ENCODE measurements around the gene TMPO. TPM values are rescaled to one million over a fixed set of nuclear protein-coding genes. Genes with fewer than 3 reads are reported as not detected.
"Not testable (repeated sequence)": the region's sequence is repeated elsewhere in the genome, so short reads cannot be mapped to it uniquely, and the experiment has no call there.

TMPO gene
- total and polyA plus RNA-seq, 8 donors = 22.8 to 209 (median 58.8) TPM

DNA sequence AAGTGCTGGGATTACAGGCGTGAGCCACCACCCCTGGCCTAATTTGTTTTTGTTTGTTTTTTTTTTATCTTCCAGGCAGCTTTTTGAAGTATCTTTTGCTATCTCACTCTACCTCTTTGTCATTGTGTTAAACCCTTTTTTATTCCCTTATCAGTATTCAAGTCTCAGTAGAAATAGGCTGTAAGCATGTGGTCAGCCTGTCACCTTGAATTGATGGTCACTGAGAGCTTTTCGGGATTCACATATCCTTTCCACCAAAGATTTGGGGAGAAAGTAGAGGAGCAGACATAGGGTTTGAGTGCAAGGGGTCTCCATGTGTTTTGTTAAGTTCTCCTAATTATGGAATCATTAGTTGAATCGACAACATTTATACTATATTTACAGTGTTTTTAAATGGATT lies 36.4 kb downstream of the TMPO start:
- H3K36me3 ChIP-seq = peaks cover 17 to 58% (median 49%) of the 10 kb centered on the region in 4 donors
- 93 to 99% (median 95%) methylated on average over 3 of the region's 3 CpGs for WGBS, 5 donors
- no peaks in the 10 kb centered on the region for H3K27me3 ChIP-seq
- no peak overlapping the region for H3K4me3 ChIP-seq
- H3K27ac ChIP-seq = no peak overlapping the region
- H3K4me1 ChIP-seq = no peaks in the 10 kb centered on the region
- TF ChIP-seq, protein P1, sequence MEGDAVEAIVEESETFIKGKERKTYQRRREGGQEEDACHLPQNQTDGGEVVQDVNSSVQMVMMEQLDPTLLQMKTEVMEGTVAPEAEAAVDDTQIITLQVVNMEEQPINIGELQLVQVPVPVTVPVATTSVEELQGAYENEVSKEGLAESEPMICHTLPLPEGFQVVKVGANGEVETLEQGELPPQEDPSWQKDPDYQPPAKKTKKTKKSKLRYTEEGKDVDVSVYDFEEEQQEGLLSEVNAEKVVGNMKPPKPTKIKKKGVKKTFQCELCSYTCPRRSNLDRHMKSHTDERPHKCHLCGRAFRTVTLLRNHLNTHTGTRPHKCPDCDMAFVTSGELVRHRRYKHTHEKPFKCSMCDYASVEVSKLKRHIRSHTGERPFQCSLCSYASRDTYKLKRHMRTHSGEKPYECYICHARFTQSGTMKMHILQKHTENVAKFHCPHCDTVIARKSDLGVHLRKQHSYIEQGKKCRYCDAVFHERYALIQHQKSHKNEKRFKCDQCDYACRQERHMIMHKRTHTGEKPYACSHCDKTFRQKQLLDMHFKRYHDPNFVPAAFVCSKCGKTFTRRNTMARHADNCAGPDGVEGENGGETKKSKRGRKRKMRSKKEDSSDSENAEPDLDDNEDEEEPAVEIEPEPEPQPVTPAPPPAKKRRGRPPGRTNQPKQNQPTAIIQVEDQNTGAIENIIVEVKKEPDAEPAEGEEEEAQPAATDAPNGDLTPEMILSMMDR (IDR thresholded peaks at IDR 0.05) = no peak
- no peak for TF ChIP-seq POLR2AphosphoS5 (IDR thresholded peaks at IDR 0.05)
- TF ChIP-seq POLR2A (IDR thresholded peaks at IDR 0.05) = no peak
- TF ChIP-seq EP300 (IDR thresholded peaks at IDR 0.05) = no peak
- H3K9me3 ChIP-seq = no peaks in the 10 kb centered on the region
- intact Hi-C loops (cut with DNase I; ENCODE audit: low total_unique reads) = no loop called here
- no peak for DNase-seq

DNA sequence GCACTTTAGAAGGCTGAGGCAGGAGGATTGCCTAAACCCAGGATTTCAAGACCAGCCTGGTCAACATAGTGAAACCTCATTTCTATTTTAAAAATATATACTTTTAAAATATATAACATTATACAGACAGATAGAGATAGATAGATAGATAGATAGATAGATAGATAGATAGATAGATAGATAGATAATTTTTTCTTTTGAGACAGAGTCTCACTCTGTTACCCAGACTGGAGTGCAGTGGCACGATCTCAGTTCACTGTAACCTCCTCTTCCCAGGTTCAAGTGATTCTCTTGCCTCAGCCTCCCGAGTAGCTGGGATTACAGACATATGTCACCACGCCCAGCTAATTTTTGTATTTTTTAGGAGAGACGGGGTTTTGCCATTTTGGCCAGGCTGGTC lies 42.7 kb downstream of the TMPO start:
- H3K27ac ChIP-seq; H3K9me3 ChIP-seq; H3K27me3 ChIP-seq; DNase-seq; intact Hi-C loops (cut with DNase I; ENCODE audit: low total_unique reads); H3K36me3 ChIP-seq; H3K4me1 ChIP-seq; H3K4me3 ChIP-seq: not testable (repeated sequence)
- whole genome bisulfite sequencing, 5 donors = 84 to 88% (median 85%) methylated on average over 4 of the region's 4 CpGs

DNA sequence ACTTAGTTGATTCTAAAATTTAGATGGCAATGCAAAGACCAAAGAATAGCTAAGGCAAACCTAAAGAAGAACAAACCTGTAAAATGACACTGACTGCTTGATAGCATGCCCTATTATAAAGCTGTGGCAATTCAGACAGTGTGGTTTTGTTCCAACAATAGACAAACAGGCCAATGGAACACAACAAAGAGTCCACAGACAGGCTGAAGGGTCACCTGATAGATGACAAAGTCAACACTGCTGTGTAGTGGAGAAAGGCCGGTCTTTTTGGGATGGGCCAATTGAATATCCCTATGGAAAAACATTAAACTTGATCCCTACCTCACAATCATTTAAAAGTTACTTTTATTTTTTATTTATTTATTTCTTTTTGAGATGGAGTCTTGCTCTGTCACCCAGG lies 44.3 kb downstream of the TMPO start:
- Histone ChIP-seq H3K4me3 (no peak overlapping the region), H3K9me3 (no peaks in the 10 kb centered on the region), H3K27ac (no peak overlapping the region), H3K36me3 (no peaks in the 10 kb centered on the region), H3K4me1 (peaks cover 0 to 8% (median 0%) of the 10 kb centered on the region in 4 donors), H3K27me3 (no peaks in the 10 kb centered on the region)
- intact Hi-C loops (cut with DNase I; ENCODE audit: low total_unique reads) = loop anchor here (10.0 kb wide), 1 partner anchor 85 kb away; the partner anchor contains the start of genes APAF1 and IKBIP
- TF ChIP-seq EP300 (IDR thresholded peaks at IDR 0.05) (no peak), POLR2A (IDR thresholded peaks at IDR 0.05) (no peak), POLR2AphosphoS5 (IDR thresholded peaks at IDR 0.05) (no peak)
- TF ChIP-seq, protein P1 (IDR thresholded peaks at IDR 0.05) = no peak
- WGBS, 5 donors = 12 to 96% (median 50%) methylated on average over 1 of the region's 1 CpG
- DNase-seq = no peak

DNA sequence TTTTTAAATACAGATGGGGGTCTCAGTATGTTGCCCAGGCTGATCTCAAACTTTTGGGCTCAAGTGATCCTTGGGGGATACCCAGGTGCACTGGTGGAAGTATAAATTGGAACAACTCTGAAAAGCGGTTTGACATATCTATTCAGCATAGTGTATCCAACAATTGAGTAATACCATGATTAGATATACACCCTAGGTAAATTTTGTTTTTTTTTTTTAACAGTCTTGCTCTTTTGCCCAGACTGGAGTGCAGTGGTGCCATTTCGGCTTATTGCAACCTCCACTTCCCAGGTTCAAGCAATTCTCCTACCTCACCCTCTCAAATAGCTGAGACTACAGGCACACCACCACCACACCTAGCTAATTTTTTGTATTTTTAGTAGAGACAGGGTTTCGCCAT lies 46.5 kb downstream of the TMPO start:
- WGBS, 5 donors = 52 to 75% (median 63%) methylated on average over 3 of the region's 3 CpGs
- intact Hi-C loops (cut with DNase I; ENCODE audit: low total_unique reads) = loop anchor here (10.0 kb wide), 1 partner anchor 83 kb away; the partner anchor contains the start of genes APAF1 and IKBIP

DNA sequence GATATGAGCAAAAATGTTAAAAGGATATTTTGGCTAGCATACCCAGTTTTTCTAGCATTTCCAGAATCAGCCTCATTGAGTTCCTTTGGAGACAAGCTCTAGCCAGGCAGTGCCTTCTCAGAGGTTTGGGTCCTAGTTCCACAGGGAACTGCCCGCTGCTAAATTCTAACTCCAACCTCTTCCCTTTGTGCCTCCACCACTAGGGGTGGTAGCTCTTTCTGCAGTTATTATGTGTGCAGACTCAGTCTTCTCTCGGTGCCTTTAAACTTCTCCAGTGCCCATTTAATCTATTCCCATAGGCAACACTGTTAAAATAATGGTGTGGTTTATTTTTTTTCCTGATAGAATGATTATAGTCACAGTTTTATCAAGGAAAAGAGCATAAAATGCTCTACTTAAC lies 56.6 kb downstream of the TMPO start:
- TF ChIP-seq POLR2AphosphoS5 (IDR thresholded peaks at IDR 0.05) = no peak
- TF ChIP-seq, protein P1 (IDR thresholded peaks at IDR 0.05) = peak in 3 of 7 experiments; percentile 11 to 23 (median 15)
- Histone ChIP-seq H3K4me1 (peaks cover 0 to 21% (median 4%) of the 10 kb centered on the region in 4 donors), H3K4me3 (no peak overlapping the region), H3K9me3 (no peaks in the 10 kb centered on the region), H3K27me3 (no peaks in the 10 kb centered on the region), H3K27ac (no peak overlapping the region), H3K36me3 (no peaks in the 10 kb centered on the region)
- intact Hi-C loops (cut with DNase I; ENCODE audit: low total_unique reads) = no loop called here
- 32 to 61% (median 50%) methylated on average over 2 of the region's 2 CpGs for WGBS, 5 donors
- DNase-seq = no peak

More for the DNA sequence above, 46.5 kb downstream of the TMPO start:
- TF ChIP-seq, protein P1 (IDR thresholded peaks at IDR 0.05) = no peak
- TF ChIP-seq EP300 (IDR thresholded peaks at IDR 0.05) = no peak
- H3K36me3 ChIP-seq = no peaks in the 10 kb centered on the region
- H3K9me3 ChIP-seq = no peaks in the 10 kb centered on the region
- no peaks in the 10 kb centered on the region for H3K27me3 ChIP-seq
- peaks cover 0 to 8% (median 2%) of the 10 kb centered on the region in 4 donors for H3K4me1 ChIP-seq
- no peak overlapping the region for H3K27ac ChIP-seq
- no peak overlapping the region for H3K4me3 ChIP-seq
- DNase-seq = no peak
